ENCODE measurements around the gene BCAS3. TPM values are rescaled to one million over a fixed set of nuclear protein-coding genes. Genes with fewer than 3 reads are reported as not detected.

BCAS3 gene
- total RNA-seq, 2 donors from 2014 or later, result 28.0 to 37.7 TPM

- no peak overlapping the region for H3K27ac ChIP-seq (ENCODE audit: low read depth, low read length)
- no peaks in the 10 kb centered on the region for H3K9me3 Mint-ChIP-seq
- no peak overlapping the region for H3K27ac Mint-ChIP-seq
- no peaks in the 10 kb centered on the region for H3K36me3 ChIP-seq (ENCODE audit: control insufficient read depth, insufficient read depth, low read length)
- H3K4me1 ChIP-seq (ENCODE audit: control insufficient read depth, insufficient read depth, low read length), result no peaks in the 10 kb centered on the region
- no peaks in the 10 kb centered on the region for H3K9me3 ChIP-seq (ENCODE audit: control insufficient read depth, low read length)
- 93% methylated on average over 2 of the region's 4 CpGs; no CpG with 5 or more reads in 1 of the 2 experiments for WGBS, 2 experiments (ENCODE audit: insufficient coverage in 1 of 2, insufficient read length in 1 of 2)
- H3K4me3 Mint-ChIP-seq, result no peak overlapping the region
- peaks cover 11% of the 10 kb centered on the region for H3K4me1 Mint-ChIP-seq
- DNase-seq, result no peak
- TF ChIP-seq CTCF (conservative IDR thresholded peaks at IDR 0.05), result no peak
- no peak overlapping the region for H3K4me3 ChIP-seq (ENCODE audit: low read length)
- H3K36me3 Mint-ChIP-seq (ENCODE audit: low read depth), result peaks cover 5% of the 10 kb centered on the region
- no peaks in the 10 kb centered on the region for H3K27me3 ChIP-seq (ENCODE audit: control insufficient read depth, insufficient read depth, low read length, poor library complexity, severe bottlenecking)
- no peak overlapping the region for H3K9ac ChIP-seq (ENCODE audit: extremely low read depth, low read length, poor library complexity, severe bottlenecking)
- no peaks in the 10 kb centered on the region for H3K27me3 Mint-ChIP-seq (ENCODE audit: insufficient read depth)
Observed at GRCh38 chr17:61175298-61176142, 497.9 kb downstream of the BCAS3 start.

- Mint-ChIP-seq H3K9me3 (no peaks in the 10 kb centered on the region), H3K36me3 (ENCODE audit: low read depth) (no peaks in the 10 kb centered on the region), H3K4me1 (peaks cover 12% of the 10 kb centered on the region), H3K27ac (no peak overlapping the region), H3K27me3 (ENCODE audit: insufficient read depth) (no peaks in the 10 kb centered on the region), H3K4me3 (no peak overlapping the region)
- no peak overlapping the region for H3K27ac ChIP-seq (ENCODE audit: low read depth, low read length)
- H3K9ac ChIP-seq (ENCODE audit: extremely low read depth, low read length, poor library complexity, severe bottlenecking), result no peak overlapping the region
- no peak for TF ChIP-seq CTCF (conservative IDR thresholded peaks at IDR 0.05)
- H3K4me3 ChIP-seq (ENCODE audit: low read length), result no peak overlapping the region
- DNase-seq, result no peak
- H3K36me3 ChIP-seq (ENCODE audit: control insufficient read depth, insufficient read depth, low read length), result no peaks in the 10 kb centered on the region
- H3K4me1 ChIP-seq (ENCODE audit: control insufficient read depth, insufficient read depth, low read length), result no peaks in the 10 kb centered on the region
- H3K27me3 ChIP-seq (ENCODE audit: control insufficient read depth, insufficient read depth, low read length, poor library complexity, severe bottlenecking), result no peaks in the 10 kb centered on the region
- no peaks in the 10 kb centered on the region for H3K9me3 ChIP-seq (ENCODE audit: control insufficient read depth, low read length)
- WGBS, 2 experiments (ENCODE audit: insufficient coverage in 1 of 2, insufficient read length in 1 of 2), result 95 to 100% methylated on average over 2 of the region's 2 CpGs
Observed at GRCh38 chr17:61177351-61177750, 499.7 kb downstream of the BCAS3 start.

GRCh38 chr17:61178284-61178683, 500.6 kb downstream of the BCAS3 start:
- no peak overlapping the region for H3K27ac ChIP-seq (ENCODE audit: low read depth, low read length)
- no peaks in the 10 kb centered on the region for H3K4me1 ChIP-seq (ENCODE audit: control insufficient read depth, insufficient read depth, low read length)
- H3K9me3 Mint-ChIP-seq, result no peaks in the 10 kb centered on the region
- H3K27me3 Mint-ChIP-seq (ENCODE audit: insufficient read depth), result no peaks in the 10 kb centered on the region
- no peak for TF ChIP-seq CTCF (conservative IDR thresholded peaks at IDR 0.05)
- no peaks in the 10 kb centered on the region for H3K36me3 Mint-ChIP-seq (ENCODE audit: low read depth)
- 63% methylated on average over 1 of the region's 1 CpG; no CpG with 5 or more reads in 1 of the 2 experiments for WGBS, 2 experiments (ENCODE audit: insufficient coverage in 1 of 2, insufficient read length in 1 of 2)
- H3K27me3 ChIP-seq (ENCODE audit: control insufficient read depth, insufficient read depth, low read length, poor library complexity, severe bottlenecking), result no peaks in the 10 kb centered on the region
- no peaks in the 10 kb centered on the region for H3K9me3 ChIP-seq (ENCODE audit: control insufficient read depth, low read length)
- H3K9ac ChIP-seq (ENCODE audit: extremely low read depth, low read length, poor library complexity, severe bottlenecking), result no peak overlapping the region
- peaks cover 17% of the 10 kb centered on the region for H3K4me1 Mint-ChIP-seq
- no peak overlapping the region for H3K4me3 Mint-ChIP-seq
- no peak for DNase-seq
- H3K4me3 ChIP-seq (ENCODE audit: low read length), result no peak overlapping the region
- H3K36me3 ChIP-seq (ENCODE audit: control insufficient read depth, insufficient read depth, low read length), result no peaks in the 10 kb centered on the region
- H3K27ac Mint-ChIP-seq, result no peak overlapping the region
